NCI-H748 (cell line): Measurements from ENCODE around the gene EXOC6.
"Not testable (repeated sequence)": the region's sequence is repeated elsewhere in the genome, so short reads cannot be mapped to it uniquely, and the experiment has no call there.

Source experiments
- DNase-seq: peaks from one replicate; lab custom pipeline; 2025; ENCODE audit not compliant: unreplicated experiment; lab: John Stamatoyannopoulos, UW

The EXOC6 gene

DNA sequence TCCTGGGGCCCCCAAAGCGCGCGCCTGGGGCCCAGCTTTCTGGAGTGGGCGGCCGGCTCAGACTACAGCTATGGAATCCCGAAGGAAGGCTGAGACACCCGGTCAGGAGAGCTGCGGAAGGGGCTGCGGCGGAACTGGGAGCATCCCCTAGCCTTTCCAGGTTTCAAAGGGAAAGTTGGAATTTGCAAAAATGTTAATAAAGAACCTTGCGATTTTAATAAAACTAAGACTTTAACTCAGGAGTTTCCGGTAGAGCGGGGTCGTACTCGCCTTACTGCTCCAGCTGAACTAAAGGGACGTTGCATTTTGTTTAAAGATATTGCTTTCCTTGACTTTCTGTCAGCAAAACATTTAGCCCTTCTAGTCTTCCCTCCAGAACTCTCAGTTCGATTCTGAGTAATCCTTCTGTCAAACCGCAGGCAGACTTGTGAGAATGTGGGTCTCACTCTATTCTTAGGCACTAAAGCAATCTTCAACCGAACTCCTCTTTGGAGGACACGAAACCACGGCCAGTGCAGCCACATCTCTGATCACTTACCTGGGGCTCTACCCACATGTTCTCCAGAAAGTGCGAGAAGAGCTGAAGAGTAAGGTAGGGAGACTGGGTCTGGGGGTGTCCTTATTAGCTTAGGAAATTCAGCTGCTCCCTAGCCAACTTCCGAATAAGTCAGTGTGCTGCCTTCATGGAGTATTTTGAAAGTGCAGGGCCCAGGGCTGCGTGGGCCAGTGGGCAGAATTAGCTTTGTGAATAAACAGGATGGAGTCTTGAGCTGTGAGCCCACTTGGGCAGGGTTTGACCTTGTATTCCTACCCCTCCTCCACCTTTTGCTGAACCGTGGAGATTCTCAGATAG, 227.3 kb downstream of the EXOC6 start:
- DNase-seq: no peak

DNA sequence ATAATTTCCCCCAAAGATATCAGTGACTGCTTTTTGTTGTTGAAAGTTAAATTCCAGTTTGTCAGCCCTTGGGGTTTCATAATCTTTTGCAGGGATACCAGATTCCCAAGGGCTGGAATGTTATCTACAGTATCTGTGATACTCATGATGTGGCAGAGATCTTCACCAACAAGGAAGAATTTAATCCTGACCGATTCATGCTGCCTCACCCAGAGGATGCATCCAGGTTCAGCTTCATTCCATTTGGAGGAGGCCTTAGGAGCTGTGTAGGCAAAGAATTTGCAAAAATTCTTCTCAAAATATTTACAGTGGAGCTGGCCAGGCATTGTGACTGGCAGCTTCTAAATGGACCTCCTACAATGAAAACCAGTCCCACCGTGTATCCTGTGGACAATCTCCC, 228.6 kb downstream of the EXOC6 start:
- DNase-seq: no peak

DNA sequence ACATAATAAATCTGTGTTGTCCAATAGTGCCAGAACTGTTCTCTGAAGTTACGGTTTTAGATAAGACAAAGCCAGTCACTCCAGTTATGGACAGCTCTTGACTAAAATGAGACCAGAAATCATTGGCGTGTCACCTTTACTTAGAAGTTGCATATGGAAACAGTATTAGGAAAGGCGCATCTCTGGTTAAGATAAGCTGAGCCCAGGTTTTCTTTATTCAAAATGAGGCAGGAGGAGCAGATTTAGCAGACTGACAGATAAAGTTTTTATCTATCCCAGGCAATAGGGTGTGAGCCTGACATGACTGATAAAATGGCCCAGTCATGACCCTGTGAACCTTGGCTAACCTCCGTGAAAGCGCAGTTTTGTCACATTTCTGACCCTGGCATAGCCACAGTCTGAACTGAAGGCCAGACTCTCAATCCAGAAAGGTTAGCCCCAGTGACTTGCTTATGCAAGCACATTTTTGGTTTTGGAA, 229.6 kb downstream of the EXOC6 start:
- DNase-seq: no peak

DNA sequence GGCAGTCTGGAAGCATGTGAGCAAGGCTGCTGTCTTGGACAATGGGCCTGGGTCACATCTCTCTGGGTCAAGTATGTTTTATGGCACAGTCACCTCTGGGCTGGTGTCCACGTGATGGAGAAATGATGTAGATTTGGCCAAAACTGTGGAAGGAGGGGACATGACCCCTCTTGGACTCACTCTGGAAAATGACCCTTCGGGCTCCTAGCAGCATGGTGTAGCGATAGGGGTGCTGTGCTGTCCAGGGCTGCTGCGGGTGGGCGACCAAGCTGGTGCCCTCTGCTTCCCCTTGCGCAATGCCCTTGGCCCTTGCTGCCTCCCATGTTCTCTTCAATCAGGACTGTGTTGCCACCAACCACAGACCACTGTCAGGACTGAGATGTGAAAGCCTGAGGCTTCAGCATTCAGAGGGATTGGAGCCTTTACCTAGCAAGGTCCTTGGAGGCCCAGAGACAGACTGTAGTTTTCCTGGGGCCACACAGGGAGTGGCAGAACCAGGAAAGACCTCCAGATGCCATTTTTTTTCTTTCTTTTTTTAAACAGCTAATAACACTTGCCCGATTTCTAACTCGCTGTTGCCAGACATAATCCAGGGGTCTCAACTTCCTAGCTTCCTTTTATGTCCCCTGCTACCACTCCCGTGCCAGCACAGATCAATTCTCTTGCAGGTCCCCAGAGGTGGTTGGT, 231.5 kb downstream of the EXOC6 start:
- no peak for DNase-seq

DNA sequence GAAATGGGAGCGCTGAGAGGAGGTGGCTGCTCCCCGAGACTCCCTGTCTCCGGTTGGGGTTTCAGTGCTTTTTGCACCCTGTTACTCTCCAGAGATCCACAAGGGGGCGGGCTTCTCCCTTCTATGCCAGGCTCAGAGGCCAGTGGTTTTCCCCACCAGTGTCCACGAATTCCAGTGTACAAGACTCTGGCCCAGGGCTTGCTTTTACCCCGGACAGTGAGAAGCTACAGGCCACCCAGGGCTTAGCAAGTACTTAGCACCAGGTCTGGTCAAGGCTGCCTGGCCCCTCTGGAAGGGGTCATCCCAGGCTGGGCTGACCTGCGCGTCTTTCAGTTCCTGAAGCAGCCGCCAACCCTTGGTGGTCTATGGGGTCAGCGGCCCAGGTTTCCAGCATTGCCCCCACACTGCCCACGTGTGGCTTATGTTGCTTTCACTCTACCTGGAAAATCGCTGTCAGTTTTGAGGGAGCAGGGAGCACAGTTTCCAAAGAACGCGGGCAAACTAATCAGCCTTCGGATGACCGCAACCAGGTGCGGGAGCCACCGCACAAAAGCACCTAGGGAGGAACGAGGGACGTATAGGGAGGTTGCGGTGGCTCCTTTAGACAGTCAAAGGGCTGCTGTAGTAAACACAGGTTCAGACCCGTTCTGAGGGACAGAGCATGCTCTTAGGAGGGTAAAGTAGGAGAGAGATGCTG, 232.2 kb downstream of the EXOC6 start:
- peak; percentile 14 for DNase-seq

DNA sequence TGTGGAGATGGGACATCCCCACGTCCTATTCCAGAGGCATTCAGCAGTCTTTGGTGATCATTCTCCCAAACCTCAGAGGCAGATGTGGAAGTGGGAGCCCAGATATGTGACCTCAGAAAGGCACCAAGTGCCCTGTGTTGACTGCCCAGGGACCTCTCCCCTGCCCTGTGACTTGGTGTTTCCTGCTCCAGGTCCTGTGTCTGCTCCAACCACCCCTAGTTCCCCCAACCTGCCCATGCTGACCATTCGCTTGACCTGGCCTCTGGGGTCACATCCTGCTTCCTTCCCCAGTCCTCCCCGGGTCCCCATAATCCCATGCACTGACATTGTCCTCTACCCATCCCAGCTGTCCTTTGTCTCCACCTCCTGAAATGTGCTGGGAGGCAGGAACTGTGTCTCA, 233.0 kb downstream of the EXOC6 start:
- DNase-seq: no peak

DNA sequence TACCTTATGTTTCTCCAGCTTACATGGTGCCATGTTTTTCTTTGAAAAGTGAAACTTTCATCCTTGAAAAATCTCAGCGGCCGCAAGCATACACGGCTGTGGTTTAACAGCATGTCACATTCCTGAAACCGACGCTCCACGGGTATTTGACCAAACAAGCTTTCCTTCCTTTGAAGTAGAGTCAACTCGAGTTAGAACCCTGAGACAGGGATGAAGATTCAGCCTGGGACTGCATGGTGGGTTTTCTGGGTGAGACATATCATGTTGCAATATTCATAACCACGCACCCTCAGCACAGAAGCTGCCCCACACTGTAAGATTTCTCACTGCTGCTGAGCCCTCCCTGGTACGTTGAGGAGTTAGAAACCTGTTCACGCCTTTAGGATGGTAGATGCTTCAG, 233.5 kb downstream of the EXOC6 start:
- DNase-seq: no peak

DNA sequence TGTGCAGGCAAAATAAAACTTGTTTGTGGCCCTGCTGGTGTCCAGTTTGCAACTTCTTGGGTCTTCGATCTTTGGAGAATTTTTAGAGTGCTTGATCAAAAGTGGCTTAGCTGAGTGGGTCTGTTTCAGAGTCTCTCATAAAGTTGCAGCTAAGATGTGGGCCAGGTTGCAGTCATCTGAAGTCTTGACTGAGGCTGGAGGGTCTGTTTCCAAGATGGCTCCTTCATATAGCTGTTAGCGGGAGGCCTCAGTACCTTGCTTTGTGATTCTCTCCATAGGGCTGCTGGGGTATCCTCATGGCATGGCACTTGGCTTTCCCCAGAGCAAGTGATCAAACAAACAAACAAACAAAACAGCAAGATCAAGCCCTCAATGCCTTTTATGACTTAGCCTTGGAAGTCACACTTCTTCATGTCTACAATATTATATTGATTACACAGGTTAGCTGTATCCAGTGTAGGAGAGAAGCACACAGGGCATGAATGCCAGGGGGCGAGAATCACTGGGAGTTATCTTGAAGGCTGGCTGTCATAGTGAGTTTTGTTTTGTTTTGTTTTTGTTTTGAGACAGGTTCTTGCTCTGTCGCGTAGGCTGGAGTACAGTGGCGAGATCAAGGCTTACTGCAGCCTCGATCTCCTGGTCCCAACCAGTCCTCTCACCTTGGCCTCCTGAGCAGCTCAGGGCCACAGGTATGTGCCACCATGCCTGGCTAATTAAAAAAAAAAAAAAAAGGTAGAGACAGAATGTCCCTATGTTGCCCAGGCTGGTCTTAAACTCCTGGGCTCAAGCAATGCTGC, 235.6 kb downstream of the EXOC6 start:
- DNase-seq: no peak

DNA sequence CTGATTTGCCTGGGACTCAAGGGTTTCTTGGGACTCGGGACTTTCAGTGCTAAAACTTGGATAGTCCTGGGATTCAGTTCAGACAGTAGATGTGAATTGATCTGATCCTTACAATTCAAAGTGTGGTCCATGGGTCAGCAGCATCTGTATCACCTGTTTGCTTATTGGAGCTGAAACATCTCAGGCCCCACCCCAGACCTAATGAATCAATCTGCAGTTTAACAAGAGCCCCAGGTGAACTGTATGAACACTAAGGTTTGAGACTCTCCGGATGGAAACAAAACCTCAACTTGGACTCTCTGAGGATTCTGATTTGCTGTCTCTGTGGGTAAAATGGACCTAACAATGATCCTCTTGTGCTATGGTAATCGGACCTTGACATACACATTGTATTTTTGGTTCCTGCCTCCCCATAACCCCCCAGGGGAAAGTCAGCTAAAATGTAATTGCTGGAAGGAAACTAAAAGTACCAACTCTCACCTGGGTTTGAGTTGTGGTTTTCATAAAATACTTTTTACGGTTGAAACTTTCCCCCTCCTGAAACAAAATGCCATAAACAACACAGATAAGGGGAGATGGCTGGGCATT, 237.0 kb downstream of the EXOC6 start:
- no peak for DNase-seq

DNA sequence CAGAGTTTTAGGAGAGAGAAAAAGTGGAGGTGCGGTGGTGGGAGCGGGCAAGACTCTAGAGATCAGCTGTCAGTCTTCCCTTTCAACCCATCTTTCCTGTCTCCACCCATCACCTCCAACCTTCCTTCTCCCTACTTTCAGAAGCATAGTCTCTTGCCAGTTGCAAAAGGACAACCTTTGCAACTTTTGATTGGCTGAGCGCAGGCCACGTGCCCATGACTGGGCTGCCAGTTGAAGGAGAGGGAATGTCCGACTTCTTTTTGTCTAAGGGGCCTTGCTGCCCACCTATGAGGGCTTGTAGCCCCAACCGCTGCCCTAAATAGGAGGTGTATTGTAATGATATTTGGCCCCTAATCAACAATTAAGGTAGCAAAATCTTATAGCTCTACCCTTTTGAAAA, 238.0 kb downstream of the EXOC6 start:
- DNase-seq: no peak

DNA sequence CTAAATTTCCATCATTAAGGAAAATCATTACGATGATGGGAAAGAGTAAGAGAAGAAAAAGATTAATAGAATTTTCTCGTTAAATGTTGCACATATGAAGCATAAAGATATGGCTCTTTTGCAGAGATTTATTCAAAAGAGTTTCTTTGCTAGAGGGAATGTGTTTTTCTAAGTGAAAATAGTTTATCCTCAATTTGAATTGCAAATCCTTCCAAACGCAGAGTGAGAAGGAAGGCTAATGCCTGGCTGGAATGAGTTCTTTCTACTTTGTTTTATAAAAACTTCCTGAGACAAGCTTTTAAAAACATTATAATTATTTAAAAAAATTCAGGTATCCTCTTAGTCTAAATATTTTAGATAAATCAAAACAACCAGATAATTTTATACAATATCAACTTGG, 239.5 kb downstream of the EXOC6 start:
- no peak for DNase-seq

DNA sequence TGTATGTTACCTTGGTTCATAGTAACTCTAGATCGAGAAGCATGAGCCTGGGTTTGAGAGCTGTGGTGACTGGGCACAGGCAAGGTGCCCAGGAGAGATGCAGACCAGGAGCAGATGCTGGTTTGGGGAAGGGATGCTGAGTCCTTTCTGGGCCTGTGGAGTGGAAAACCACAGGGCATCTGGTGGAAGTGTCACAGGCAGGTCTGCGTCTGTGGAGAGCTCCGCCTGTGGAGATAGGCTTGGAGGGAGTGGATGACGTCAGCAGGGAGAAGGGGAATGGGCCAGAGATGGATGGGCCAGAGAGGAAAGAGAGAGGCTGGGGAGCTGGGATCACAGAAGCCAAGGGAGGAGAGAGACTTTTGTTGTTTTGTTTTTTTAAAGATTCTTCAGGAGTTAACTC, 240.1 kb downstream of the EXOC6 start:
- DNase-seq: no peak

DNA sequence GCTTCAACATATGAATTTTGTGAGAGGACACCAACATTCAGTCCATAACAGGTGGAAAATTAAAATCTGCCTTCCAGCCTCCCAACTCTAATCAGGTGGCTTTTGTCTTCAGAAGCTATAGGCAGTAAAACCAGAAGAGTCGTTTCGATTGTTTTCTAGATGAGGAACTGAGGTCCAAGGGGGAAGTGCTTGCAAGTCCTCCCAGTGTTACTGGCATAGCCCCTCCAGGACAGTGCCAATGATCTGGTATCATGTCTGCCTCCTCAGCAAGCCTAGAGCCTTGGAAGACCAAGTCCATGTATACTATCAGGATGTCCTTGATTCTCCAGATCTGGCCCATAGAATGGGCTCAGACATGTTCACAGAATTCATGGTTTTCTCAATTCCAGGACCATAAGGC, 242.3 kb downstream of the EXOC6 start:
- DNase-seq: no peak

DNA sequence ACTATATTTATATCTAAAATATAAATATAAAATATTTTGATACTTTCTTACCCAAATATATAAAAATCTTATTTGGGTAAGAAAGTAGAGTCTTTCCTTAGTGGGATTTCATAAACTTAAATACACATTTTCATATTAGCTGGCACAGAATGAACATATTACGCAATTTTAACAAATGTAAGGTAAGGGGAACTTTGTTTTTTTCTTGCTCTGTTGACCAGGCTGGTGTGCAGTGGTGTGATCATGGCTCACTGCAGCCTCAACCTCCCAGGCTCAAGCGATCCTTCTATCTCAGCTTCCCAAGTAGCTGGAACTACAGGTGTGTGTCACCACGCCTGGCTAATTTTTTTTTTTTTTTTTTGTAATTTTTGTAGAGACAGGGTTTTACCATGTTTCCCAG, 243.6 kb downstream of the EXOC6 start:
- DNase-seq: no peak

DNA sequence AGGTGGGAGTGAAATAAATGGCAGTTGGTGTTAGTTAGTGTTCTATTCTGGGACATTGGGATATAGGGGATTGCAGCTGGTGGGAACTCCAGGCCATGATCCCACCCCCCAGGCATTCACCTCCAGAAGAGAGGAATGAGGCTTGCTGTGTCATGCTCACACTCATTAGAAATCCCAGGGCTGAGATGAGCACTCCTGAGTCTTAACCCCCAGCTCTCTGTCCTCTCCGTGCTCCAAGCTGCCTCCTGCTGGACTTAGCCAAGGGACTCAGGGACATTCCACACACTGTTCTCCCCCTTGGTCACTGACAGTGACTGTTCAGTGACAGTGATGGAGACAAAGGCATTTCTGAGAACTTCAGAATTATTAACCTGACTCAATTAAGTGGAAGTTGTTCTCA, 246.9 kb downstream of the EXOC6 start:
- DNase-seq: no peak

DNA sequence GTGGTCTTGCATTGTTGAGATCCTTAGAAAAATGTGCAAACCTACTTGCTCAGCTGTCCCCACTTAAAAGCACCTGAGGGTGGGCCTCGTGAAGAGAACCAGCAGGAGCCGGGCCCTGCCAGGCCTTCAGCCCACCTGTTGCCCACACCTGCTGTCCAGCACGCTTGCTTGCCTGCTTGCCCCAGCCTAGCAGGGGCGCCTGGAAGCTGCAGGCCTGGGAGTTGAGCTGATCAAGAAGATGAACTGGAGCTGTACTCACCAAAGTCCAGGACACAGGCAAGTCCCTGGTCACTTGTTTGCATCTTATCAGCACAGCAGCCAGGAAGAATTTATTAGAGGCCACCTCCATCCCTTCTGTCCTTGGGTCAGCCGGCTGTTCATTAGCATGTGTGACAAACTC, 248.6 kb downstream of the EXOC6 start:
- peak; percentile 6 for DNase-seq

DNA sequence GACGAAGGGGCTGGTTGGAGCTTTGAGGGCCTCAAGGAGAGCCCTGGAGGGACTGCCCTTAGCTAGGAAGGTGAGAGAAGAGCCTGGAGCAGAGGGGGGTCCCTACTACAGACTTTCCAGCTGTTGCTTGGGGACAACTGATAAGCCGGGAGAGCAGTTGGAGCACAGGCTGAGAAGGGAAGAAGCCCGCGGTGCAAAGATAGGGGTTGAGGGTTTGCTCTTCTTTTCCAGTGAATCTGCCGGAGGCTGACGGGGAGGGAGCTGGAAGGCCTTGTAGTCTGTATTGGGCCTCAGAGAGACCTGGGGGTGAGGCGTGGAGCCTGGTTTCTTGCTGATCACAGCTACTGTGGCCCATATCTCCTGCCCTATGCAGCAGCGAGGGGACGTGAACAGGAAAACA, 249.1 kb downstream of the EXOC6 start:
- no peak for DNase-seq

DNA sequence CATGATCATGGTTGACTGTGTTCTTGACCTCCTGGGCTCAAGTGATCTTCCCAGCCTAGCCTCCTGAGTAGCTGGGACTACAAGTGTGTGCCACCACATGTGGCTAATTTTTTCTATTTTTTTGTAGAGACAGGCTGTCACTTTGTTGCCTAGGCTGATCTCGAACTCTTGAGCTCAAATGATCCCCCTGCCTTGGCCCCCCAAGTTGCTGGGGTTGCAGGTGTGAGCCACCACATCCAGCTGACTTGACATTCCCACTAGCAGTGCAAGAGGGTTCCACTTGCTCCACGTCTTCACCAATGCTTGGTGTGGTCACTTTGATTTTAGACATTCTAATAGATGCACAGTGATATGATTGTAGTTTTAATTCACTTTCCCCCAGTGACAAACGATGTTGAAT, 250.5 kb downstream of the EXOC6 start:
- DNase-seq: no peak

DNA sequence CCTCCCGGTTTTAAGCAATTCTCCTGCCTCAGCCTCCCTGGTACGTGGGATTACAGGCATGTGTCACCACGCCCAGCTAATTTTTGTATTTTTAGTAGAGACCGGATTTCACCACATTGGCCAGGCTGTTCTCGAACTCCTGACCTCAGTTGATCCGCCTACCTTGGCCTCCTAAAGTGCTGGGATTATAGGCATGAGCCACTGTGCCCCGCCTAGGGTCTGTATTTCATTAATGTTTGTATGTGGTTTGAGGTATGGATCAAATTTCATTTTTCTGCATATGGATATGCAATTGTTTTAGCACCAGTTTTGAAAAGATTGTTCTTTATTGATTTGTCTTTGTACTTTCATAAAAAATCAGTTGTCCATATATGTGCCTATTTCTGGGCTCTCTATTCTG, 251.3 kb downstream of the EXOC6 start:
- no peak for DNase-seq

DNA sequence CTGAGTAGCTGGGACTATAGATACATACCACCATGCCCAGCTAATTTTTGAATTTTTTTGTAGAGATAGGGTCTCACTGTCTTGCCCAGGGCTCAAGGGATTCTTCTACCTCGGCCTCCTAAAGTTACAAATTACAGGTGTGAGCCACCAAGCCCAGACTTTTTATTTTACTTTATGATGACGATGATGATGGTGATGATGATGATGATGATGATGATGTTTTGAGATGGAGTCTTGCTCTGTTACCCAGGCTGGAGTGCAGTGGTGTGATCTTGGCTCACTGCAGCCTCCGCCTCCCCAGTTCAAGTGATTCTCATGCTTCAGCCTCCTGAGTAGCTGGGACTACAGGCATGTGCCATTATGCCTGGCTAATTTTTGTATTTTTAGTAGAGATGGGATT, 252.8 kb downstream of the EXOC6 start:
- not testable (repeated sequence) for DNase-seq

DNA sequence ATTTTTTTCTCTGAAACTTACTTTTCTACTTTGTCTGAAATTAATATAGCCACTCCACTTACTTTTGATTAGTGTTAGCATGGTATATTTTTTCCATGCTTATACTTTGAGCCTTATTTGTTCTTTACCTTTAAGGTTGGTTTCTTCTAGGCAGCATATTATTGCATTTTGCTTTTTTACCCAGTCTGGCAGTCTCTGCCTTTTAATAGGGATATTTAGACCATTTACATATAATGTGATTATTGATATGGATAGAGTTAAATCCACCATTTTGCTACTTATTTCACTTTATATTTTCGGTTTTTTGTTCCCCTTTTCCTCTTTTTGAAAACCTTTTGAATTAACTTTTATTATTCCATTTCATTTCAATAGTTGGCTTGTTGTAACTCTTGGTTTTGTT, 255.6 kb downstream of the EXOC6 start:
- DNase-seq: no peak
